ENCODE measurements around the gene UBXN11.
A peak's percentile ranks its signal among the peaks of the same experiment; 100 is the strongest.
"Not testable (repeated sequence)": the region's sequence is repeated elsewhere in the genome, so short reads cannot be mapped to it uniquely, and the experiment has no call there.

UBXN11 gene

DNA sequence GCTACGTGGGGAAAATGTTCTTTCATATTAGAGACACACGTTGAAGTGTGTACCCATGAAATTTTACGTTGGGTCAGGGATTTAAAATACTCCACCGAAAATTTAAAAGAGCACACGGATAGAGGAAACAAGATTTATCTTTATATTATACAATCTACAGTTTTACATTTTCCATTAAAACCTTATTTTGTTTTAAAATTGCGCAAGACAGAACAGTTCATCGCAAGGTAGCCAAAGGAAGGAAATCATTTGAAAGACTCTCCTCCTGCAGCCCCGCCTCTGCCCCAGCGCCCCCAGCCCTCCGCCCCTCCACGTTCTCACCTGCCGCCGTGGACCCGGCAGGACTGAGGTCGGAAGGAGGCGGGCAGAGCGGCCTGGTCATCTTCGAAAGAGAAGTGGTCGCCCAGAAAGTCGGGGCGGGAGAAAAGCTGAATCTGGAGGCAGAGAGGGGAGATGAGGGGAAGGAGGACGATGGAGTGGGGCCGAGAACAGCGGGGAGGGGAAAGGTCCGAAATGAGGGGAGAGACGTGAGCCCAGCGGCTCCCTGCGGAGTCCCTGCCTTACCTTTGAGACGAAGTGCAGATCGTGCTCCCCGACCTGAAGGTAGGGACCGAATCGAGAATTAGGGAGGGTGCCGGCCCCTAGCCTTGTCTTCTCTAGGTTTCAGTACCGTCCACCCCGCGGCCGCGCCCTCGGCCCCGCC lies 29.5 kb upstream of the UBXN11 start:
- DNase-seq = no peak

DNA sequence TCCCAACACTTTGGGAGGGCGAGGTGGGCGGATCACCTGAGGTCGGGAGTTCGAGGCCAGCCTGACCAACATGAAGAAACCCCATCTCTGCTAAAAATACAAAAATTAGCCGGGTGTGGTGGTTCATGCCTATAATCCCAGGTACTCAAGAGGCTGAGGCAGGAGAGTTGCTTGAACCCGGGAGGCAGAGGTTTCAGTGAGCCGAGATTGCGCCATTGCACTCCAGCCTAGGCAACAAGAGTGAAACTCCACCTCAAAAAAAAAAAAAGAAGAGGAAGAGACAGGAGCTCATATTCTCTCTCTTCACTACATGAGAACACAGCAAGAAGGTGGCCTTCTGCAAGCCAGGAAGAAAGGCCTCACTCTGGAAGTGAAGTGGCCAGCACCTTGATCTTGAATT lies 26.9 kb upstream of the UBXN11 start:
- DNase-seq = not testable (repeated sequence)

GRCh38 chr1:26330276-26330675 lies 23.8 kb upstream of the UBXN11 start:
- DNase-seq = no peak

DNA sequence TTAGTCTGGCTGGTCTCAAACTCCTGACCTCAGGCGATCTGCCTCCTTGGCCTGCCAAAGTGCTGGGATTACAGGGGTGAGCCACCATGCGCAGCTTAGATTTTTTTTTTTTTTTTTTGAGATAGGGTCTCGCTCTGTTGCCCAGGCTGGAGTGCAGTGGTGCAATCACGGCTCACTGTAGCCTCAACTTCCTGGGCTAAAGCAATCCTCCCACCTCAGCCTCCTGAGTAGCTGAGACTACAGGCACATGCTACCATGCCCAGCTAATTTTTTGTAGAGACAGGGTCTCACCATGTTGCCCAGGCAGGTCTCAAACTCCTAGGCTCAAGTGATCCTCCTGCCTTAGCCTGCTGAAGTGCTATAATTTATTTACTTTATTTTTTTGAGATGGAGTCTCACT lies 22.9 kb upstream of the UBXN11 start:
- not testable (repeated sequence) for DNase-seq

GRCh38 chr1:26328597-26328996 lies 22.2 kb upstream of the UBXN11 start:
- no peak for DNase-seq

DNA sequence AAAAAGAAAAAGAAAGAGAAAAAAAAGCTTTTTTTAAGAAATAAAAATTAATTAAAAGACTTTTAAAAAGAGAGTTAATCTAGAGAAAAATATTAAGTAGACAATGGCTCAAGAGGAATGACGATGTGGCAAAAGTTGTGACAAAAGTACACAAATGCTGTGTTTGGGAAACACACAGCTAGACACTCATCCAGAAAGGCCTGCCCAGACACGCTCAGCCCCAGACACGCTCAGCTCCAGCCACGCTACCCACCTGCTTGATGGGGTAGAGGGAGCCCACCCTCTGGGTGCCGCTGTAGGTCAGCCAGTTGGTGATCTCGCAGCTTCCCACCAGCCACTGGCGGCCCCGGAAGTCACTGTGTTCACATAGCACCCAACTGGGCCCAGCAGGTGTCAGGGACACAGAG lies 21.5 kb upstream of the UBXN11 start:
- no peak for DNase-seq

GRCh38 chr1:26324550-26324949 lies 18.1 kb upstream of the UBXN11 start:
- no peak for DNase-seq

GRCh38 chr1:26323382-26323781 lies 16.9 kb upstream of the UBXN11 start:
- no peak for DNase-seq

DNA sequence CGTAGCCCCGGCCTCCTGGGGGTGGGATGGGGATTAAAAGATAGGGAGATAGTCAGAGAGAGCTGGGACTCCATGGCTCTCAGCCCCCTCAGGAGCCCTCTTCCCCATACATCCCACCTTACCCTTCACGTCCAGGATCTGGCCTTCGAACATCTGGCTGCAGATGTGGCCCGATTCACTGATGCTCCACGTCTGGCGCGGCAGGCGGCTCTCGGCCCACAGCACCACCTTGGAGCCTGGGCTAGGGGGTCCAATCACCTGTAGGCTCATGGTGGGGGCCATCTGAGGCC lies 15.6 kb upstream of the UBXN11 start:
- no peak for DNase-seq

- peak; percentile 95 for DNase-seq
These were observed 15.0 kb upstream of the UBXN11 start for GRCh38 chr1:26321315-26322041.

GRCh38 chr1:26320896-26321295 lies 14.5 kb upstream of the UBXN11 start:
- DNase-seq = no peak

DNA sequence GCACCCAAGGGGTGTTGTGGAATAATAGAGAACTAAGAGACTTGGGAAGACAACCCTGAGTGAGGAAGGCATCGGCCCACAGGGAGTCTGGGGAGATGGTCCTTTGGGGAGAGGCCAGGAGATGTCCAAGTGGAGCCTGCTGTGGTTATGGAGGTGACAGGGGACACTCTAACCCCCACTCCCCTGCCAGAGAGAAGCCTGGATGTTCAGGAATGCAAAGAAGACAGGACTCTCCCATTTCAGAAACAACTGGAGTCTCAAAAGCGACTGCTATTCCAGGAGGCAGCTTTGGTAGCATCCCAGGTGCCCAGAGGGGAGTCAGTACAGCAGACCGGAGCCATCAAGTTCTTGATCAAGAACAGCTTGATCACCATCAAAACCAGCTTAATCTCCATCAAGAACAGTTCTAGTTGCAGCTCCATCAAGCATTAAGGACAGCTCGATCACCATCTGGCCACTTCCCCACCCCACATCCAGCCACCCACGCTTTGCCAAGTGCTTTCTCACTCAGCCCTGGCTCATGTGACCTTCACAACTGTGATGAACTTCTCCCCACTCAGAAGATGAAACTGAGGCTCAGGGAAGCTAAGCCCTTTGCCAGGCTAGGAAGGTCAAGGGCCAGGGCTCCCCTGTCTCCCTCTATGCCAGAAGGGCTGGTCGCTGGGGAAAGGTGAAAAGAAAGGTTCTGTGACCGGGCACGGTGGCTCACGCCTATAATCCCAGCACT lies 12.1 kb upstream of the UBXN11 start:
- peak; percentile 64 for DNase-seq

GRCh38 chr1:26317612-26318337 lies 11.3 kb upstream of the UBXN11 start, which contains the start of gene CD52:
Gene CD52 (plus strand): TSS chr1:26317958. CDS start chr1:26318018, 60 bp downstream.
- DNase-seq = peak; percentile 87

GRCh38 chr1:26317146-26317545 lies 10.7 kb upstream of the UBXN11 start:
- DNase-seq = no peak

DNA sequence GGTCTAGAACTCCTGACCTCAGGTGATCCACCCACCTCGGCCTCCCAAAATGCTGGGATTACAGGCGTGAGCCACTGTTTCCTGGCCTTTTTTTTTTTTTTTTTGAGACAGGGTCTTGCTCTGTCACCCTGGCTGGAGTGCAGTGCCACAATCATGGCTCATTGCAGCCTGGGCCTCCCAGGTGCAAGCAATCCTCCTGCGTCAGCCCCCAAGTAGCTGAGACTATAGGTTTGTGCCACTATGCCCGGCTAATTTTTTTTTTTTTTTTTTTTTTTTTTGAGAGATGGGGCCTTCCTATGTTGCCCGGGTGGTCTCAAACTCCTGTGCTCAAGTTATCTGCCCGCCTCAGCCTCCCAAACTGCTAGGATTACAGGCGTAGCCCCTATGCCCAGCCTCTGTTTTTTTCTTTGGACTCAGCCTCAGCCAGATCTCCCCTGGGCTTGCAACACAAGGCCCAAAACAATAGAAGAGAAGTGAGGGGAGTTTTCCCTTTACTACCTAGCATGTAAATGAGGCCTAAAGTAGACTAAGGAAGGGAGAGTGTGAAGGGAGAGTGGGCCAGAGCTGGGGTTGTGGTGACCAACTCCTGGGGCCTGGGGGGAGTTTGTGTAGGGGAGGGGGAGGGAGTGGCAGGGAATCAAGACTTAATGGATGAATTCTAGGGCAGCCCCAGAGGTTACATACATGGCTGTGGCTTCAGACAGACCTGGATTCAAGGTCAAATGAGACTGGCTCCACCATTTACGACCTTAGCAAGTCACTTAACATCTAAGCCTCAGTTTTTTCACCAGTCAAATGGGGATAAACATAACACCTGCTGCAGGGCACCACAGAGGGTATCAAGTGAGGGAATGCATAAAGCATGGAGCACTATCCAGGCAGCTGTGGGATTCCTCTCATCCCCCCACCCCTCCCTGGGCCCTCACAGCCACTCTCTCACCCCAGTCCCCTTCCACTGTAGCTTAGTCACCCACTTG lies 9.7 kb upstream of the UBXN11 start:
- DNase-seq = no peak

DNA sequence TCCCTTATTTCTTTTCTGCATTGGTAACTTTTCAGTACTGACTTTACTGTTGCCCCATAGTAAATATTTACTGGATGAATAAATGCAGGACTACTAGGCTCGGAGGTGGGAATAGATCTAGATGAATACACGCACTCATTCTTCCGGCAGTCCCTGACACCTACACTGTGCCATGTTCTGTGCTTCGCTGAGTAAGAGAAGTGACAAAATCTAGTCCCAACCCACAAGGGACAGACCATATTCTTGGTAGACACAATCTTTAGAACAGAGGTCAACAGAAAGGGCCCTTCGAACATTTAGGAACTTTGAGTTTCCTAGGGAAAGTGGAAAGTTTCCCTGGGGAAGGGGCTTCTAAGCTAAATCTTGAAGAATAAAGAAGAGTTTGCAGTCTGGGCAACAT lies 8.1 kb upstream of the UBXN11 start:
- DNase-seq = no peak

- peak; percentile 61 for DNase-seq
These were observed 1.8 kb upstream of the UBXN11 start for GRCh38 chr1:26307966-26308899.

- DNase-seq = peak; percentile 55
These were observed 936 bp upstream of the UBXN11 start for GRCh38 chr1:26307363-26307781.

- no peak for DNase-seq
These were observed 658 bp downstream of the UBXN11 start for GRCh38 chr1:26305667-26306289.

DNA sequence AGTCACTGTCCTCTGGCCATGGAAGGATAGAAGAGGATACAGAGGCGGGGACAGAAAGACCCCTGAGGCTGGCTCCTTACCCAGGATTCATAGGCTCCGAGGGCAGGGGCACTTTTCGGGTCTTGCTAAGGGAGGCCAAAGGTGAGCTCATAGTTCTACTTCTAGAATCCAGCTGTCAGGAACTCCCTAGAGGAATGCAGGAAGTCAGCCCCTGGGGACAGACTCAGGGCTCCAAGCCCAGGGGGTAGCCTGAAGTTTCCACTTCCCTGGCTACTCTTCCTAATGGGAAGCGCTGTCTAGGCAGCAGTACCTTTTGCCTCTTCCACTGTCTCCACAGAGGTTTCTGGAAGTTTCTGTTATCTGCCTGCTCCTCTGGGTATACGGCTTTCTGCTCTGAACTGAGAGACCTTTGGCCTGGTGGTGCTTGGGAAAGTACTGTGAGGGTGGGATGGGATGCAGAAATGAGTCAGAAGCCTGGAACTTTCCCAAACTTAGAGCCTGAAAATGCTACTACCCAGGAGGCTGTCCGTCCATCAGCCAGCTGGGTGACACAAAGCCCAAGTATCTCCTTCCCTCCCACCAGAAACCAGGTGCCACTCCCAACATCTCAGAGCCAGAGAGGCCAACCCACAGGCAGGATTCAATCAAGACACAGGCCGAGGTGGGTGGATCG lies 3.6 kb downstream of the UBXN11 start:
- DNase-seq = no peak

Measured in activated CD4-positive, alpha-beta T cell treated with anti-CD3 and anti-CD28 coated beads, Interleukin-10, Interleukin-2, amounts not matched to agents 100 ng/mL and 50 ng/mL, durations not matched to agents 16 hours and 8 hours (primary cell).